Erythroblast (primary cell): ENCODE data around the gene STRIP2.

ENCODE experiments used
- GATA1 ChIP-seq: IDR thresholded peaks from 2 replicates; pipeline ENCODE4 v1.6.1; 2011; ENCODE audit warnings: low read depth, mild to moderate bottlenecking, control low read depth, low read length, moderate library complexity
- POLR2A ChIP-seq: IDR thresholded peaks from 2 replicates; pipeline ENCODE4 v1.6.1; 2011; ENCODE audit warnings: mild to moderate bottlenecking, low read length

GRCh38 chr7:129465080-129465479, 30.8 kb downstream of the STRIP2 start:
- TF ChIP-seq POLR2A (no peak), GATA1 (no peak)
